Sigmoid colon (tissue), 4 donors: ENCODE data around the gene PRDX5.

Experiments
- EP300 ChIP-seq, 4 donors: sonication (generic); formaldehyde crosslinking; IDR thresholded peaks; one replicate each; pipeline ENCODE4 v1.6.1; 2017; ENCODE audit warnings: antibody characterized with exemption in 4 of 4
- POLR2A ChIP-seq, 2 donors: fragments of 450-650 bp; IDR thresholded peaks; one replicate each; pipeline ENCODE4 v1.6.1; 2016; ENCODE audit warnings: antibody characterized with exemption in 2 of 2, mild to moderate bottlenecking in 2 of 2, moderate library complexity in 2 of 2
- POLR2AphosphoS5 ChIP-seq, 4 donors: sonication (generic); formaldehyde crosslinking; IDR thresholded peaks; one replicate each; pipeline ENCODE4 v1.6.1; 2017; ENCODE audit warnings: antibody characterized with exemption in 4 of 4
- TF ChIP-seq, protein P1 (sequence below), 4 experiments: fragments of 450-650 bp in 3 of 4; fragments of 200-600 bp in 1 of 4; IDR thresholded peaks; one replicate each; pipeline ENCODE4 v1.5.1; 2016 to 2019; ENCODE audit warnings: antibody characterized with exemption in 4 of 4, mild to moderate bottlenecking in 3 of 4, moderate library complexity in 2 of 4

DNA sequence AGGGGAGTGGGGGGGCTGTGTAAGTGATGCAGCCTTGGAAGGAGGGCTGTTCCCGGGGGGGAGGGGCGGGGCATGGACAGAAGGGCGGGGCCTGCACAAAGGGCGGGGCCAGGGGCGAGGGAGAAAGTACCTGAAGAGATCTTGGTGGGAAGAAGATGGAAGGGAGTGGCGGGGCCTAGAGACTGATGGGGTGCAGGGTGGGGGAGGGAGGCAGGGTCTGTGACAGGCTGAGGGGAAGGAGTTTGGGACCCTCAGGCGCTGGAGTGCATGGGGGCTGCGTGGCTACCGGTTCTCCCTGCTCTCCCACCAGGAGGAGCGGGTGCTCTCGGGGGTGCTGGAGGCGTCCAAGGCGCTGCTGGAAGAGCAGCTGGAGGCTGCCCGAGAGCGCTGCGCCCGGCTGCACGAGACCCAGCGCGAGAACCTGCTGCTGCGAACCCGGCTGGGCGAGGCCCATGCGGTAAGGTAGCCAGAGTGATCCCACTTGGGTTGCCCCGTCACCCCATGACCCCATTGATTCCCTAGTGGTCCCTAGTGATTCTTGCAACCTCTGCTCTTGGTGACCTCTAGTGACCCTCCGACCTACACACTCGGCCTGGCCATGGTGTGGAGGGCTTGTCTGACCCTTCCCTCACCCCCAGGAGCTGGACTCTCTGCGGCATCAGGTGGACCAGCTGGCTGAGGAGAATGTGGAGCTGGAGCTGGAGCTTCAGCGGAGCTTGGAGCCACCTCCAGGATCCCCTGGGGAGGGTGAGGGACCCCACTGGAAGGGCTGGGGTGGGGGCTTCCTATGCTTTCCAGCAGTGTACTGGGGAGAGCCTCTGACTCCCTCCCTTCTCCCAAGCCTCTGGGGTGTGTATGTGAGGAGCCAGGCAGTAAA is 25.2 kb downstream of the PRDX5 start:
- TF ChIP-seq EP300 (IDR thresholded peaks at IDR 0.05): no peak
- TF ChIP-seq, protein P1, sequence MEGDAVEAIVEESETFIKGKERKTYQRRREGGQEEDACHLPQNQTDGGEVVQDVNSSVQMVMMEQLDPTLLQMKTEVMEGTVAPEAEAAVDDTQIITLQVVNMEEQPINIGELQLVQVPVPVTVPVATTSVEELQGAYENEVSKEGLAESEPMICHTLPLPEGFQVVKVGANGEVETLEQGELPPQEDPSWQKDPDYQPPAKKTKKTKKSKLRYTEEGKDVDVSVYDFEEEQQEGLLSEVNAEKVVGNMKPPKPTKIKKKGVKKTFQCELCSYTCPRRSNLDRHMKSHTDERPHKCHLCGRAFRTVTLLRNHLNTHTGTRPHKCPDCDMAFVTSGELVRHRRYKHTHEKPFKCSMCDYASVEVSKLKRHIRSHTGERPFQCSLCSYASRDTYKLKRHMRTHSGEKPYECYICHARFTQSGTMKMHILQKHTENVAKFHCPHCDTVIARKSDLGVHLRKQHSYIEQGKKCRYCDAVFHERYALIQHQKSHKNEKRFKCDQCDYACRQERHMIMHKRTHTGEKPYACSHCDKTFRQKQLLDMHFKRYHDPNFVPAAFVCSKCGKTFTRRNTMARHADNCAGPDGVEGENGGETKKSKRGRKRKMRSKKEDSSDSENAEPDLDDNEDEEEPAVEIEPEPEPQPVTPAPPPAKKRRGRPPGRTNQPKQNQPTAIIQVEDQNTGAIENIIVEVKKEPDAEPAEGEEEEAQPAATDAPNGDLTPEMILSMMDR (IDR thresholded peaks at IDR 0.05): no peak
- TF ChIP-seq POLR2A (IDR thresholded peaks at IDR 0.05): no peak
- no peak for TF ChIP-seq POLR2AphosphoS5 (IDR thresholded peaks at IDR 0.05)
